Limb (tissue), 2 donors: ENCODE measurements around the gene FASN.

Experiments used
- DNase-seq, 2 donors: peaks; one replicate each; pipeline ENCODE4 v3.0.0-alpha.2; 2016; ENCODE audit errors: extremely low spot score in 2 of 2

Gene FASN

DNA sequence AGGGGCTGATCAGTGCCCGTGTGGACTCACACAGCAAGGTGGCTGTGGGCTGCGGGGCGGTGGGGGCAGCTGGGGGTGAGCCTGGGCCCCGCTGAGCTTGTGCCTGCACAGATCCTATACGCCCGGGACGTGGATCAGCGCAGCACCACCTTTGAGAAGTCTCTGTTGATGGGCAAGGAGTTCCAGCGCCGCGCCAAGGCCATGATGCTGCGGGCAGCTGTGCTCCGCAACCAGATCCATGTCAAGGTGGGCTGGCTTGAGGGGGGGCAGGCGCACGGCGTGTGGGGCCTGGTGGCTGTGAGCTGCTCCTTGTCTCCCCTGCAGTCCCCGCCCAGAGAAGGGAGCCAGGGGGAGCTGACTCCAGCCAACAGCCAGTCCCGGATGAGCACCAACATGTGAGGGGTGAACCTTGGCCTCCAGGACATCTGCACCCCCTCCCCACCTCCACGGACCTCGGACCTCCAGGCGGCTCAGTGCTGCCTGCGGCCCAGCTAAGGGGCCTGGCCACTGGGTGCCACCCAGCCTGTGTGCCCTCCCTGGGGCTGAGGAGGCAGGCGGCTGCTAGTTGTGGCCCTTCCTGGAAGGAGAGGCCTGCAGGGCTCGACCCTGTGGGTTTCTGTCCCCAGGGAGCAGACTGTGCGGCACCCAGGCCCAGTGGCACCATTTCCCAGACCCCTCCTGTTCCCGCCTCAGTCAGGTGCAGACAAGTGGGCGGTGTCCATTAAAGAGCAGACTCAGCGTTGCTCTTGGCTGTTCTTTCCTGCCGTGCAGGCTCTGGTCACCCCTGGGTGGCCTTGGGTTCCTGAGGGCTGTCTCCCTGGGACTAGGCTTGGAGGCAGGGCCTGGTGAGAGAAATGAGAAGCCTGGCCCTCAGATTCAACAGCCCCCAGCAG, 41.1 kb downstream of the FASN start:
- DNase-seq = no peak

DNA sequence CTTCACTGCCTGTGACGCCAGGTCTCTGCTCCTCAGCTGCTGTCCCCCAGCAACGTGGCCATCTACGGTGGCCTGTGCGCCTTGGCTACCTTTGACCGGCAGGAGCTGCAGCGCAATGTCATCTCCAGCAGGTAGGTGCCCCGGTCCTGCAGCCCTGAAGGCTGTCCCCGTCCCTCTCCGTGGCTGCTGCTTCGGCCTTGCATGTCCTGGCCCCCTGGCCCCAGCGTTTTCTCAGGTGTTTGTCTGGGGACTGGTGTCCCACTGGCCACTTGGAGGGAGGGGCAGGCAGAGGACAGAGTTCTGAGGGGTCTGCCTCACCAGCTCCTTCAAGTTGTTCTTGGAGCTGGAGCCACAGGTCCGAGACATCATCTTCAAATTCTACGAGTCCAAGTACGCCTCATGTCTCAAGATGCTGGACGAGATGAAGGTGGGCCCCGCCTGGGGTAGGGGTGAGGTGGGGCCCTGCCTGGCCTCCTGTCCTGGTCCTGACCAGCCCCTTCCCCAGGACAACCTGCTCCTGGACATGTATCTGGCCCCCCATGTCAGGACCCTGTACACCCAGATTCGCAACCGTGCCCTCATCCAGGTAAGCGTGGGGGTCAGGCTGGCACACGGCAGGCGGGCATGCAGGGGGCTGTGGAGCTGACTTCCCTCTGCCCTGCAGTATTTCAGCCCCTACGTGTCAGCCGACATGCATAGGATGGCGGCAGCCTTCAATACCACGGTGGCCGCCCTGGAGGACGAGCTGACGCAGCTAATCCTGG, 41.9 kb downstream of the FASN start:
- no peak for DNase-seq

DNA sequence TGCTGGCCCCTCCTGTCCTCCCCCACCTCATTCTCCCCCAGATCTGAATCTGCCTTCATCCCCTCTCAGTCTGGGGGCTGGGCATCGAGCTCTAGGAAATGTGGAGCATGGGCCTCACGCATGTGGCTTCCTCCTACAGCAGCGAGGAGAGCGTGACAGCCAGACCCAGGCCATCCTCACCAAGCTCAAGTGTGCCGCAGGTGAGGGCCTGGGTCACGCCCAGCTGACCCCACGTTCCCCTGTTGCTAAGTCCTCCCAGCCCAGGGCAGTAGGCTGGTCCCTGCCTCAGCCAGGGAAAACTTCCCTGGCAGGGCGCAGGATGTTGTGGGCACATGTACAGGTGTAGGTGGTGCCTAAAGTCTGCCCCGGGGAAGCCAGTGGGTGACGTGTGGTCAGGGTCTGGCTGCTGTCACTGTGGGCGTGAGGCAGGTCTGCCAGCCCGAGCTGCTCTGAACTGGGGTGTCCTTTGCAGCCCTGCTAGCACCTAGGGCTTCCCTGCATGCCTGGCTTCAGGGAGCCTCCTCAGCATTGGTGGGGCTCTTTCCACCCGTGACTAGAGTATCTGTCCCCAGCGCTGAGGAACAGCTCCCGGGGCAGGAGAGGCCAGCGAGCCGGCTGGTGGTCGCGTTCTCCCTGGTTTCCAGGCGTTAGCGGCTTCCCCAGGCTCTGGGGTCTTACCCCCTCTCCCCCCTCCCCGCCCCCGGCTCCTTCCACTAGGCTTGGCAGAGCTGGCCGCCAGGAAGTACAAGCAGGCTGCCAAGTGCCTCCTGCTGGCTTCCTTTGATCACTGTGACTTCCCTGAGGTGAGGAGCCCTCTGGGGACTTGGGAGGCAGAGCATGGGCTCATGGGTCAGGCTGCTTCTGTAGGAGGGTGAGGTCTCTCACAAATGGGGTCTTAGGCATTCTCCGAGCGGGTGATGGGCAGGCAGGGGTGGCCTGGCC, 42.7 kb downstream of the FASN start:
- DNase-seq = no peak

DNA sequence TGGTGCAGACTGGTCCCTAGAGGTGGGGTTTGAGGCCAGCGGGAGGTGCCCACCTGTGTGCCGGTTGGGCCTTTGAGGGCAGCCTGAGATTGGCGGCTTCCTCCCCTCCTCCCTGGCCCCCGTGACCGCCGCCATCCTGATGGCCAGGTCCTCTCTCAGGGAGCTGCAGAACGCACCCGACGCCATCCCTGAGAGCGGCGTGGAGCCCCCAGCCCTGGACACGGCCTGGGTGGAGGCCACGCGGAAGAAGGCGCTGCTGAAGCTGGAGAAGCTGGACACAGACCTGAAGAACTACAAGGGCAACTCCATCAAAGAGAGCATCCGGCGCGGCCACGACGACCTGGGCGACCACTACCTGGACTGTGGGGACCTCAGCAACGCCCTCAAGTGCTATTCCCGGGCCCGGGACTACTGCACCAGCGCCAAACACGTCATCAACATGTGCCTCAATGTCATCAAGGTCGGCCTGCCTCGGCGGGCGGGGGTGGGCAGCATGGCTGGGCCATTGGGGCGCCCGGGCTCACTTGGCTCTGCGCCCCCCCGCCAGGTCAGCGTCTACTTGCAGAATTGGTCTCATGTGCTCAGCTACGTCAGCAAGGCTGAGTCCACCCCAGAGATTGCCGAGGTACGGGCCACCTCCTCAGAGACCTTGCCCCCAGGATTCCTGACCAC, 43.5 kb downstream of the FASN start:
- DNase-seq = no peak

DNA sequence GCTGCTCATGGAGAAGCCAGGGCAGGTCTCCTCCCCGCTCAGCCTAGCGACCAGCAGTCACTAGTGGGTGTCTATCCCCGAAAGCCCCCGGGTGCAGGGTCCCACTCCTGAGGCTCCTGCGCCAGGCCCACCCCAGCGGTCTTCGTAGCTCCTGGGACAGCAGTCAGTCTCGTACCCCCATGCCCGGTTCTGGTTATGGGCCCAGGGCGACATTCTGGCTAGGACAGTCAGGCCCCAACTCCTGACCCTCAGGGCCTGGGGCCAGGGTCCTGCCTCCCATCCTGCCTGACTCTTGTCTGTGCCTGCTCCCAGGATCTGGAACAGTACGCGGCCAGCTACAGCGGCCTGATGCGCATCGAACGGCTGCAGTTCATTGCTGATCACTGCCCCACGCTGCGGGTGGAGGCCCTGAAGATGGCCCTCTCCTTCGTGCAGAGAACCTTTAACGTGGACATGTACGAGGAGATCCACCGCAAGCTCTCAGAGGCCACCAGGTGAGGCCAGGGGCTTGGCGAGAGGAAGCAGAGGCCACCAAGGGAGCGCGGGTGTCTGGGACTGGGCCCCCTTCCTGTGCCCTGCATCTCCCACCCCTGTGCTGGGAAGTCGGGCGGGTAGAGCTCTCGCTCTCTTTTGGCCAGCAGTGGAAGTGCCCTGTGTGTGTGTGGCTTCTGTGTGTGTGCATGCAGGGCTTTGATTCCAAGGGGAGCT, 44.3 kb downstream of the FASN start:
- DNase-seq = no peak

DNA sequence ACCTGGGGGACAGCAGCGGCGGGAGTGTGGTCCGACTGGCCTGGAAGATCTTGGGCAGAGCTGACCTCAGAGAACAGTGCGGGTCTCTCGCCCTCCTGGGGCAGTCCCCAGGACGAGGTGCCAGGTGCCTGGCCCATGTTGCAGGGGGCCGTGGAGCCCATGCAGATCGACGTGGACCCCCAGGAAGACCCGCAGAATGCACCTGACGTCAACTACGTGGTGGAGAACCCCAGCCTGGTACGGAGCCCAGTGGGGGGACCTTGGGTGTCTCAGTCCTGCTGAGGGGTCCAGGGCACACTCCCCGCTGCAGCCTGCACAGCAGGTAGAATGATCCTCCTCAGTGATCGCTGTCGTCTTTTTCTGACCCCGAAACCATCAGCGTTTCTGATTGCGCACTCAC, 44.9 kb downstream of the FASN start:
- DNase-seq = no peak

DNA sequence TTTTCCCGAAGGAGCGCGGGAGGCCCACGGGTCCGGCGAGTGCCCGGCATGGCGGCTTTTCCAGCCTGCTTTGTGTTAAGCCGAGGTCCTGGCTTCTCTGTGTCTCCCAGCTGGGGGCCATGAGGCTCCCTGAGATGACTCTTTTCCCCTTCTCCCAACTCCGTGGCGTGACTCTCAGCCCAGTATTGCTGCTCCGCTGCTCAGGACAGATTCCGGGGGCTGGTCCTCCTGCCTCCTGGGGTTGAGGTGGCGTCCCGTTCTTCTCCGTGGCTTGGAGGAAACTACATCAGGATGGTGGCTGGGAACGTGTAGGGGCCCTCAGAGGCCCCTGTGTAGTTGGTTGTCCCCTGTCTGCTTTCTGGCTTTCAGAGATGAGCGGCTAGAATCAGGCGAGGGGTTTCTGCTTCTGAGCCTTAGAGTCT, 45.4 kb downstream of the FASN start:
- DNase-seq = no peak

DNA sequence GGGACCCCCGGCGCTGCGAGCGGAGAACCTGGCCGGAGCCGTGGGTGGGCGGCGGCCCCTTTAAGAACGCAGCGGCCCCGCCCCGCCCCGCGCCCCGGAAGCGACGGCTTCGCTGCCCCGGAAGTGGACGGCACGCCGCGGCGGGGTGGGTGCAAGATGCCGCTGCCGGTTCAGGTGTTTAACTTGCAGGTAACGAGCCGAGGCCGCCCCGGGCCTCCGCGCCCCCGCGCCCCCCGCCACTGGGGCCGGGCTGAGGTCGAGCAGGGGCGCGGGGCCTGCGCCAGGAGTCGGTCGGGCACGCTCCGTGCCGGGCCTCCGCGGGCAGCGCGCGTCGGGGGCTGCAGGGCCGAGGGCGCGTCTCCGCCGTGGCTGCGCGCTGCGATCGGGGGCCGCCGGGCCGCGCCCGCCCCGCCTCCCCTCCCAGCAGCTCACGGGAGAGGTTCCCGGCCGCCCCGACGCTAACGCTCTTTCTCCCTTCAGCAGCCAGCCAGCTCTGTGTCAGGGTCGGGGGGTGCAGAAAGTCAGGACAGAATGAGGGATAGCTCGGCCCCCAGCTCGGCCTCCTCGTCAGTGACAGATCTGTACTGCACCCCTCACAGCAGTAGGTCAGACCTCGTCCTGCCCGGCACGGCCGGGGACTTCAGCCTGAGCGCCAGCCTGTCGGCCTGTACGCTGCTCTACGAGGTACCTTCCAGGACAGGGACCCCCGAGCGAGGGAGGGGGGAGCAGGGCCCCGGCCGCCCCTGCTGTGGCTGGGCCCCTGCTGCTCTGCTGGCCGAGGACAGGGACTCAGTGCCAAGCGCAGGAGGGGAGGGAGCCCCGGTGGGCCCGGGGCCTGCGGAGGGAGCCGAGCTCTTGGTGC, 46.0 kb downstream of the FASN start, which contains the start of the genes GPS1 and RFNG:
TSS of gene GPS1 (plus strand) at position 123 of the 862 bp plus-strand sequence. CDS start at position 157, 34 bp downstream.
TSS of gene RFNG (minus strand) at position 36 of the 862 bp plus-strand sequence. CDS start 45 bp downstream, outside the sequence.
- DNase-seq = peak; percentile 57 to 87

DNA sequence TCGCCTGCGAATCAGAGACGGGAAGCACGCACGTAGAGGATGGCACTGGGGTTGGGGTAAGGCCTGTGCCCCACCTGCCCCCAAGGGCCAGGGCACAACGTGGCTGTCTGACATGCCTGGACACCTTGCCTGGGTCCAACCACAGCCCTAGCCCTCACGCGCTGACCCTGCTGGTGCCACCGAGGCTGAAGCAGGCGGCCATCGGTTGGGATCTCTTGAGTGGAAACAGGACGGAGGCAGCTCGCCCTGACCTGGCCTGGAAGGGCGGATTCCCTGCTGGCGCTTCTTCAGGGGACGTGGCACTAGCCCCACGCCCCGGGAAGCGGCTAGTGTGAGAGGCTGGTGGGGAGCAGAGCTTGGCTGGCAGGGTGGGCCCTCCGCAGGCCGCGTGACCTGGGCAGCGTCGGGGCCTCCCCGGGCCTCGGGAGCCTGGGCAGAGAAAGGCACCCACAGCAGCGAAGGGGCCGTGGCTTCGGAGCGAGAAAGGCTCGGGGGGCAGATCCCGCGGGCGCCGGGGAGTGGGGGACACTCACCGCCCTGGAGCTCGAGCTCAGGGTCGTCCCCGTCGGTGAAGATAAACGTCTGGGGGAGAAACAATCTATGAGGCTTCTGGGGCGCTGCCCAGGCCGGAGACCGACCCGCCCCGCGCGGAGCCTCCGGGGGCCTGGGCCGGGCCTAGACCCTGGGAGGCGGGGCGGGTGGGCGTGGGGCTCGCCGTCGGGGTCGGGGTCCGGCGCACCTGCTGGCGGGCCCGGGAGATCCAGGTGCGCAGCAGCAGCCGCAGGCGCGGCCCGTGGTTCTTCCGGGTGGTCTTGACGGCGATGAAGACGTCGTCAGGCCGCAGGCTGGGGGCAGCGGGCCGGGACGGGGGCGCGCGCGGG, 47.0 kb downstream of the FASN start:
- DNase-seq = no peak

DNA sequence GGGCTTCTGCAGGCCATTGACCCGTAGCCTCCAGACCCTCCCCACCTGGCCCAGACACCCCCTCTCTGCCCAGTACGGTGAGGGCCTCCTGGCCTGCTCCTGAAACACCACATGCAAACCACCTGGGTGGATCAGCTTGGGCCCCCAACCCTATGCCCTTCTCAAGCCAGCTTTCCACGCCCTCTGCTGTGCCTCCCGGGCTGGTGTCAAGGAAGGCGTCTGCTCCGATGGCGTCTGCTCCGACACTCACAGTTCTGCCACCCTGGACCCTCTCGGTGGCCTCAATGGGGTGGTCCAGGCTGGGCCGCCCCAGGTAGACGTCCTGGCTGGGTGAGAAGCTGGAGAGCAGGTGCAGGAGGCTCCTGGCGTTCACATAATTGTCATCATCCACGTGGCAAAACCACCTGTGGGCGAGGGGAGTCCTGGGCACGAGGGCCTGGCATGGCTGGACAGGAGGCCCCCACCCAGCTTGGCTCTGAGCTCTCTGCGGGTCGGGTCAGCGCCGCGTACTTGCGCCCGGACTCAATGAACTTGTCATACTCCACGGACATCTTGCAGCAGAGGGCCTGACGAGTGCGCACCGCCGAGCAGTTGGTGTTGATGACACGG, 47.8 kb downstream of the FASN start:
- no peak for DNase-seq

DNA sequence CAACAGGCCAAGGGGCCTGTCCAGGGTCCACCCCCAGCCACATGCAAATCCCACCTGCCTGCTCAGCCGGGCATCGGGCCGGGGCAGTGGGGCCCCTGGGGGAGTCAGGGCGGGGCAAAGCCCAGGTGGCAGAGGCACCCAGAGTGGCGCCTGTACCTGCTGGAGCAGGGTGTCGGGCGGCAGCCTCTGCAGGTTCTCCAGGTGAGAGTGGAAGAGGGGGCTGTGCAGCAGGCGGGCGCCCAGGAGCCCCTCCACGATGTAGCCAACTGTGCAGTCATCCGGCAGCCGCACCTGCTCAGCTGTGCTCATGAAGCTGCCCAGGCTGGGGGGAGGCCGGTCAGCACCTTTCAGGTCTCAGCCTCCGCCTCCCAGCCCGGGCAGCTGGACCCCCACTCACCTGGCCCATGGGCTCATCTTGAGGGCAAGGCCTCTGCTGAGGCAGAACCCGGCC, 48.5 kb downstream of the FASN start:
- DNase-seq = no peak

DNA sequence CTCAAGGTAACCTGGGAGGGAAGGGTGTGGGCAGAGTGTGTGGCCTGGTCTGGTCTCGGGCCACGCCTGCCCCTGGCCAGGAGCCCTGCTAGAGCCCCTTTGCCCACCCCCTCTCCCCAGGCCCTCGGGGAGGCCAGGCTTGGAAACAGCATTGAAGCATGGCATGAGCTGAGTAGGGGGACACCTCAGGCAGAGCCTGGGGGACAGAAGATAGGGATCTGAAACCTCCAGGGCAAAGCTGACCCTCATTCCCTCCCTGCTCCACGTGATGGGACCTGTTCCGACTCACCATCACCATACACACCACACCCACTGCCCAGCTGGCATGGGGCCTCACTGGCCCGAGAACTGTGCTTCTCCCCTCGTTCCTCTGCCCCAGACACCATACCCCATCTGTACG, 48.9 kb downstream of the FASN start:
- DNase-seq = no peak

DNA sequence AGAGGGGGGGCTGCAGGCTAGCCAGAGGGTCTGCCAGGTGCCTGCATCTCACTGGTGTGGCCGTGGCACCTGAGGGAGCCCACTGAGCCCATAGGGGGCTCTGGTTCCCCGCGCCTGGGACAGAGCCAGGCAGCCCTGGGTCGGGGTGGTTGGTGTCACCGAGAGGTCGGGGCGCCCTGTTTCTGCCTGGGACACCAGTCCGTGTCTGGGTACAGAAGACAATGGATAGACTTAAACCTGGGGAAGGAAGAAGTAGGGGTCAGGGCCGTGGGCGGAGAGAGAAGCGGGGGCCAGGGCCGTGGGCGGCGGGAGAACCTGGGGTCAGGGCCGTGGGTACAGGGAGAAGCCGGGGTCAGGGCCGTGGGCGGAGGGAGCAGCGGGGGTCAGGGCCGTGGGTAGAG, 49.5 kb downstream of the FASN start:
- DNase-seq = no peak

DNA sequence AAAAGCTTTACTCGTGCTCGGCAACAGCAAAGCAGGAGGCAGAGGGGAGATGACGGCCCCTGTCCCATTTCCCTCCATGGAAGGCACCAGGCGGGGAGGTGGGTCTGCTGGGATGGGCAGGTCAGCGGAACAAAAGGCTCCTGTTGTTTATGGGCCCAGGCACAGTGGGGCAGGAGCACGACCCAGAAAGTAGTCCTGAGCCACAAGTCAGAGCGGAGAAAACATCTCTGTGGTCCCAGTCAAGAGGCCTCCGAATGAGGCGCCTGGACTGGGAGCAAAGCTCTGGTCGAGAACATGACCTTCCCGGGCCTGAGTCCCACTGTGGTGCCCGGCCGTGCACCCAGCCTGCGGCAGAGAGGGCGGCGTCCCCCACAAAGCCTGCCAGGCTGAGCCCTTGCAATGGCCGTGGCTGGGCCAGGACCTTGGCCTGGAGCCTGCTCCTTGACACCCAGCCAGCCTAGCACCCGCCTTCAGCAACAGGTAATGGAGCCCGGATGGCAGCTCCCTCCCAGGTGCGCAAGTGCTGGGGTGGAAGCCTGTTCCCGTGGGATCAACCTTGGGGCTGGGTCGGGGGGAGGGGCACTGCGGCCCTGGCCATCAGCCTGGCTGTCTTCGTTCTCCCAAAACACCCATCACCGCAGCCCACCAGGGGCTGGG, 50.0 kb downstream of the FASN start:
- DNase-seq = no peak

DNA sequence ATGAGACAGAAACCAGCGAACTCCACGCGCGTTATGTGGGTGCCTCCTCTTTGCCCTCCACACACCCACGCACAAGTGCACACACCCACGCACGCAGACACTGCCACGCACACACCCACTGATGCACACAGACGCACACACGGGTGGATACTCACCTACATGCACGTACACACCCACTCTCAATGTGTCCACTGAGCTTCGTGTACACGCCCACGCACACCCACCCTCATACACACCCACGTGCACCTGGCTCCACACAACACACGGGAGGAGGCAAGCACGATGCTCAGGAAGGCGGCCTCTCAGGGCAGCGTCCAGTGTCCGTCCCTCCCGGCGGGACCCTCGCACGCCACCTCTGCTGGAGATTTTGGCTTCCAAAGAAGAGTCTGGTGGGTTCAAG, 50.7 kb downstream of the FASN start:
- DNase-seq = no peak

DNA sequence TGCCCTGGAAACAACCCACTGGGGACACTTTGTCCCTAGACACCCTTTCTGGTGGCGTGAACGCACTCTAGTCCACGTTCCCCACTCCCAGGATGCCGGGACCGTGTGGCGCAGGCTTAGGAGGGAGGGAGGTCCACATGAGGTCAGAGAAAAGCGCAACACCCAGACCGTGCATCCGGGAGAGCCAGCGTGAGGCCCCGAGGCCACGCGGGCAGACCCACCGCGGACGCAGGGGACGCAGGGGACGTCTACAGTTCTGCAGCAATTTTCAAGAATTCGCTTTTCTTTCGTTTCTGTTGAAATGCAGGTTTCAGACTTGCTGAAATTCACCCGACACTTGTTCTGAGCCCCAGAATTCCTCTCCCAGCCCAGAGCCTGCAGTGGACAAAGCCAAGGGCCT, 51.1 kb downstream of the FASN start:
- DNase-seq = no peak

DNA sequence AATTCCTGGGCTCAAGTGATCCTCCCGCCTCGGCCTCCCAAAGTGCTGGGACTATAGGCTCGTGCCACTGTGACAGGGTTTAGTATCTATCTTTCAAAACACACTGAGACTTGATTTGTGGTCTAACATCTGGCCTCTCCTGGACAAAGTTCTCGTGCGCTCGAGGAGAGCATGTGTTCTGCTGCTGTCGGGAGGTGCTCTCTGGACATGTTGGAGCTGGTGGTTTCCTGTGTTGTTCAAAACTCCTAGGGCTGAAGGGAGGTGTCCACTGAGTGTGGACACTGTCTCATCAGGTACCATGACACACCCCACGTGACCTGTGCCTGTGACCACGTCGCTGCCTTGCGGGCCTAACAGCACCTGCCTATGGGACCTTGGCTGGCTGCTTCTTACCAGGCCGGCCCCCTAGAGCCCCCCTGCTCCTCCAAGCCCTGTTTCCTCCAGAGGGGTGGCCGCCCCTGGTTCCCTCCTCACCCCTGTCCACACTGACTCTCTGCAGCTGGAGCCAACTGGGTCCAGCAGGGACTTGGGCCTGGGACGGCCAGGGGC, 52.0 kb downstream of the FASN start:
- no peak for DNase-seq
